Tongue (tissue), 2 donors: ENCODE data around the gene GPD2. TPM values are rescaled to one million over a fixed set of nuclear protein-coding genes. Genes with fewer than 3 reads are reported as not detected.

Experiments
- DNase-seq: peaks from one replicate; pipeline ENCODE4 v3.0.0-alpha.2; 2015
- total RNA-seq: library from RNA; depleted of rRNA; stranded (reverse); fragments of >200 nt; gene quantifications from one replicate; pipeline ENCODE4 v1.2.3, GENCODE V29; 2014

The GPD2 gene
- total RNA-seq, 1 donor from 2014 or later: 82.4 TPM

GRCh38 chr2:156436497-156437085 is 412 bp downstream of the GPD2 start:
- DNase-seq: no peak

GRCh38 chr2:156437272-156437930 is 1.2 kb downstream of the GPD2 start:
- no peak for DNase-seq

DNA sequence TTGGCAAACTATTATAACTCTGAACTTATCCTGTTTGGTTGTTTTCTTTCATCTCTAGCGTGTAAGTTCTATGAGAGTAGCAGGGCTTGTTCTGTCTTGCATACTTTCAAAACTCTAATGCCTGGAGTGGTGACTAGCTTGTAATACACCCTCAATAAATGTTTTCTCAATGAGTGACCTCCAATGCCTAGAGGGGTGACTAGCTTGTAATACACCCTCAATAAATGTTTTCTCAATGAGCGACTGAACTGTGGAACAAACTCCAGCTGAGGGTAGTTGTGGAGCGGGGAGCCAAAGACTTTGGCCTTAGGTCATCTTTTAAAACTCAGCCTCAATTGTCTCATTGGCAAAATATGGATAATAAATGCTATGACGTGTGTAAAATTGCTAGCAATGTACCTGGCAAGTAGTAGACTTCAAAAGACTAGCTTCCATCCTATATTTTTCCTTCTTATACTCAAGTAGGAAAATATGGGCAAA is 1.8 kb downstream of the GPD2 start:
- DNase-seq: no peak

DNA sequence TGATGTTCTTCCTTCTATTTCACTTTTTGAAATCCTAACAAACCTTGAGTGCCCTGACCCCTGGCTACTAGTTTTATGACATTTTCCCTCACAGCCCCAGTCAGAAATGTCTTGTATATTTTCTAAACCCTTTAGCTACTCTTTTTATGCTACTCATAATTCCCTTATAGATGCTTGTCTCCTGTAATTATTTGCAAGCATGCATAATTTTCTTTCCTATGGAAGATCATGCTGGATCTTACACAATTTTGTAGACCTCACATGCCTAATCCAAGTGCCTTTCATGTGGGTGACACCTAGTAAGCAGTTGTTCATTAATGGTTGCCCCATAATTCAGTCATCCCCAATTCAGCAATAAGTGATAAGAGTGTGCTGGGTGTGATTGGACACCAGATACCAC is 6.9 kb downstream of the GPD2 start:
- DNase-seq: no peak

- DNase-seq: no peak
These were observed 9.4 kb downstream of the GPD2 start for GRCh38 chr2:156445296-156446220.

DNA sequence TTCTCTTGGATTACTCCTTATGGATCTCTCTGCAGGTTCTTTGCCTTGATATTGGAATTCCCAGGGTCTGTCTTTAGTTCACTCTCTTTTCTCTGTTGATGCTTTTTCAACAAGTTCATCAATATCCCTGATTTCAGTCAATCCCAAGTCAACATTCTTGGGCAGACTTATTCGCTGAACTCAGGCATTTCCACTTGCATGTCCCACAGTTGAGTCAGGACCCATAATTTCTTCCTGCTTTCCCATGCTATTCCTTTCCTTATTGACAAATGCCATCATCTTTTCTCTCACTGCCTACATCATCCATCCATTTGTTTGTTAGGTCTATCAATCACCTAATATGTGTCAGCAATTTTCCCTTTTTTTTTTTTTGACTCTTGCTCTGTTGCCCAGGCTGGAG is 11.6 kb downstream of the GPD2 start:
- DNase-seq: no peak

GRCh38 chr2:156448766-156449165 is 12.6 kb downstream of the GPD2 start:
- DNase-seq: no peak

DNA sequence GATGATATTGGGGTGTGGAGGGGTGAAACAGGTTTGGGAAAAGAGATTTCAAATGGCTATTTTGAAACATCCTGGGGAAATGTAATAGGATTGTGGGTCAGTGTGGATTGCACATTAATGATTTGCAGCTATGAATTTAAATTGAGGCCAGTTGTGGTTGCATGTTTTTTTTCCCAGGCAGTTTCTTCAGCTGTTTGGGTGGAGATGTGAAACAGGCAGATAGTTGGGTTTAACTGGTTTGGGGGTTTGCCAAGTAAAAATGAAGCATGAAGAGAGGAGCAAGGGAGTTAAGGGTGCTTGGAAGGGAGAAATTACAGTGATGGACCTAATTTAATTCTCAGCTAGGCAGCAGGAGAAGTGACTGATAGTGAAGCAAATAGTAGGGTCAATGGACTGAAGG is 16.8 kb downstream of the GPD2 start:
- DNase-seq: no peak

- no peak for DNase-seq
These were observed 19.3 kb downstream of the GPD2 start for GRCh38 chr2:156455361-156455975.

GRCh38 chr2:156456616-156457015 is 20.4 kb downstream of the GPD2 start:
- no peak for DNase-seq

GRCh38 chr2:156457523-156458517 is 21.6 kb downstream of the GPD2 start:
- DNase-seq: no peak

- no peak for DNase-seq
These were observed 23.5 kb downstream of the GPD2 start for GRCh38 chr2:156459720-156460119.

GRCh38 chr2:156464106-156464505 is 27.9 kb downstream of the GPD2 start:
- no peak for DNase-seq

DNA sequence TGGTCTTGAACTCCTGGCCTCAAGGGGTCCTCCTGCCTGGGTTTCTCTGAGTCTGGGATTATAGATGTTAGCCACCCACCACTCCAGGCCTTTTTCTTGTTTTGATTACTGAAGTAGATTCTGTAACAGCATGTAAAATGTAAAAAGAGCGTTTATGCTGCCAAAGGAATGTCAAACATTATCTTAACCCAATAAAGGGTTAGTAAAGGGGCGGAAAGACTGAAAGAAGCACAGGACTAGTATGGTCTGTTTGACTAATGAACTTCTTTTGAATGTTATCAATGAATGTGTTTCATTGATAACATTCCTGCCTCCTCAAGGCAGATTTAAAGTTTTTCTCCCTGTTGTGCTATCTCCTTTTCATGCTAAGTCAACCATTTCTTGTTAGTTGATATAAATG is 29.4 kb downstream of the GPD2 start:
- no peak for DNase-seq

DNA sequence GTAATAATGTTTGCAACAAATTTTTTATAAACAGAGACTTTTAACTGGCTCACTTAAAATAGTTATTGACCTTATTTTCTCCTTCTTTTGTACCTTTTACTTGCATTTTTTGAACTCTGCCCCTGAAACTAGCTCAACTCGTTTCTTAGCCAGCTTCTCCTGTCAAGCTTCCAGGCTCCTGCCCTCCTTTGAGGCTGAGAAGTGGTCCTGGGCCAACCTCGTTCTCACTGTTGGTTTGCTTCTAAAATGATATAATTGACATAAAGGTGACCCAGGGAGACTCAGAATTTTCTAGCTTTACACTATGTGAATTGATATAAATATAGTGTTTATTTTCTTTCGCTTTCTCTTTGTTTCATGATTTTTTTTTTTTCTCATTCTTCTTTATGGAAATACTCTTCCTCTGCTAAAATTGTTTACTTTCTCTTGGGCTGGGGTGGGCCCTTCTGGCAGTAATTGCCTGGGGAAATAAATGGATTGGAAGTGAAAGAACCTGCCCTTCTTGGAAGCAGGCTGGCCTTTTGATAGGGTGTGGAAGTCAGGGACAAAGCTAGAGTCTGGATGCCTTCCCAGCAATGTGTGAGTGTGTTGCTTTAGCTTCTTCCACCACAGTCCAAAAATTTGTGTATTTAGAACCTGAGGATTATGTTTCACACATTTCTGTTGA is 30.7 kb downstream of the GPD2 start:
- peak; percentile 51 for DNase-seq

- DNase-seq: no peak
These were observed 34.9 kb downstream of the GPD2 start for GRCh38 chr2:156470975-156471583.

- DNase-seq: no peak
These were observed 35.6 kb downstream of the GPD2 start for GRCh38 chr2:156471762-156472161.

- DNase-seq: no peak
These were observed 36.5 kb downstream of the GPD2 start for GRCh38 chr2:156472686-156473085.

DNA sequence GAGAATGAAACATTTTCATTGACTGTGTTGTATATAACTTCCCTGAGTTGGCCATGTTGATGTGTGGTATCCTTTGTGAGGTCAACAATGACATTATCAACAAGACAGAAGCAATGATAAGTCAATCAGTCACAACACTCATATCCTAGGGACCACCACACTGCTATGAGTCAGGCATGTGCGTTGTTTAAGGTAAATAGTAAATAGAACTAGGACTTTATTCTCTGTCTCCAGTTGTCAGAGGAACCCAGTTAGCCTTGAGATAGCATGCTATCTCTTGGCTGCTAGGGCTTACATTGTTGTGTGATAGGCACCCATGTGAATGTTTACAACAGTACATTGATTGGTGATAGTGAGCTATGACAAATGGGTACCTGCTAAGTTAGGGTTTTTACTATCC is 37.3 kb downstream of the GPD2 start:
- no peak for DNase-seq

- no peak for DNase-seq
These were observed 38.2 kb downstream of the GPD2 start for GRCh38 chr2:156474401-156474800.
